Parathyroid adenoma (tissue), 2 donors: ENCODE measurements around the gene RBP4.

ENCODE experiments used
- H2AFZ ChIP-seq: fragments of 300-600 bp; sonication (generic); one replicate; pipeline ENCODE4 v1.7.0; 2017; ENCODE audit warnings: antibody characterized with exemption, mild to moderate bottlenecking
- H3K27ac ChIP-seq: fragments of 300-600 bp; sonication (generic); one replicate; pipeline ENCODE4 v1.7.0; 2017
- H3K27me3 ChIP-seq: fragments of 300-600 bp; sonication (generic); one replicate; pipeline ENCODE4 v1.7.0; 2017; ENCODE audit warnings: low read length; ENCODE audit not compliant: control insufficient read depth, insufficient read depth
- H3K36me3 ChIP-seq: fragments of 300-600 bp; sonication (generic); one replicate; pipeline ENCODE4 v1.7.0; 2017; ENCODE audit warnings: low read length; ENCODE audit not compliant: control insufficient read depth, insufficient read depth
- H3K4me1 ChIP-seq: fragments of 300-600 bp; sonication (generic); one replicate; pipeline ENCODE4 v1.7.0; 2017; ENCODE audit warnings: control low read depth
- H3K4me2 ChIP-seq: fragments of 300-600 bp; sonication (generic); one replicate; pipeline ENCODE4 v1.7.0; 2017; ENCODE audit warnings: low read length
- H3K4me3 ChIP-seq: fragments of 300-600 bp; sonication (generic); one replicate; pipeline ENCODE4 v1.7.0; 2017; ENCODE audit warnings: low read depth, low read length
- H3K79me2 ChIP-seq: fragments of 300-600 bp; sonication (generic); one replicate; pipeline ENCODE4 v1.7.0; 2017; ENCODE audit warnings: control low read depth
- H3K9ac ChIP-seq: fragments of 300-600 bp; sonication (generic); one replicate; pipeline ENCODE4 v1.7.0; 2017; ENCODE audit warnings: mild to moderate bottlenecking
- H3K9me3 ChIP-seq: fragments of 300-600 bp; sonication (generic); one replicate; pipeline ENCODE4 v1.7.0; 2017; ENCODE audit warnings: low read length; ENCODE audit not compliant: control insufficient read depth
- TF ChIP-seq, protein P1 (sequence below): fragments of 300-600 bp; sonication (generic); IDR thresholded peaks from one replicate; pipeline ENCODE4 v1.7.0; 2017; ENCODE audit warnings: antibody characterized with exemption, mild to moderate bottlenecking
- donor health status: primary hyperparathyroidism.

The RBP4 gene

DNA sequence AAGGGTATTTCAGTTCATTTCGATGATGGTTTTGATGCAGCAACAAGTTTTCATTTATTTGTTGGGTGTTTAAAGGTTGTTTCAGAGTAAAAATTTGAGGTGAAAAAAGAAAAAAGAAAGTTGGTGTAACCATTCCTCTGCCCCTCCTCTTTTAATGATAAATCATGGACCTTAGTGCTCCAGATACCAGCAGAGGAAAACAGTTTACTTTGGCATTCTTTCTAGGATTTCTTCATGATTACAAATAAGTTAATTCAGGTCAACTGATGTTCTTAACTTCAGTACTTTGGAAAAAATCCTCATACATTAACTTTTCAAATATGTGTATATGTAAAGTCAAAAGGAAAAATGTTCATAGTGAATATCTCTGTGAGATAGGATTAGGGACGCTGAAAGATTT is 2.0 kb upstream of the RBP4 start:
- Histone ChIP-seq H3K9ac (no peak overlapping the region), H3K9me3 (no peaks in the 10 kb centered on the region), H3K36me3 (no peaks in the 10 kb centered on the region), H3K79me2 (no peaks in the 10 kb centered on the region), H3K4me2 (no peak overlapping the region), H3K4me3 (no peak overlapping the region), H3K27ac (no peak overlapping the region), H3K27me3 (no peaks in the 10 kb centered on the region), H2AFZ (no peak overlapping the region), H3K4me1 (no peaks in the 10 kb centered on the region)
- TF ChIP-seq, protein P1, sequence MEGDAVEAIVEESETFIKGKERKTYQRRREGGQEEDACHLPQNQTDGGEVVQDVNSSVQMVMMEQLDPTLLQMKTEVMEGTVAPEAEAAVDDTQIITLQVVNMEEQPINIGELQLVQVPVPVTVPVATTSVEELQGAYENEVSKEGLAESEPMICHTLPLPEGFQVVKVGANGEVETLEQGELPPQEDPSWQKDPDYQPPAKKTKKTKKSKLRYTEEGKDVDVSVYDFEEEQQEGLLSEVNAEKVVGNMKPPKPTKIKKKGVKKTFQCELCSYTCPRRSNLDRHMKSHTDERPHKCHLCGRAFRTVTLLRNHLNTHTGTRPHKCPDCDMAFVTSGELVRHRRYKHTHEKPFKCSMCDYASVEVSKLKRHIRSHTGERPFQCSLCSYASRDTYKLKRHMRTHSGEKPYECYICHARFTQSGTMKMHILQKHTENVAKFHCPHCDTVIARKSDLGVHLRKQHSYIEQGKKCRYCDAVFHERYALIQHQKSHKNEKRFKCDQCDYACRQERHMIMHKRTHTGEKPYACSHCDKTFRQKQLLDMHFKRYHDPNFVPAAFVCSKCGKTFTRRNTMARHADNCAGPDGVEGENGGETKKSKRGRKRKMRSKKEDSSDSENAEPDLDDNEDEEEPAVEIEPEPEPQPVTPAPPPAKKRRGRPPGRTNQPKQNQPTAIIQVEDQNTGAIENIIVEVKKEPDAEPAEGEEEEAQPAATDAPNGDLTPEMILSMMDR = no peak

DNA sequence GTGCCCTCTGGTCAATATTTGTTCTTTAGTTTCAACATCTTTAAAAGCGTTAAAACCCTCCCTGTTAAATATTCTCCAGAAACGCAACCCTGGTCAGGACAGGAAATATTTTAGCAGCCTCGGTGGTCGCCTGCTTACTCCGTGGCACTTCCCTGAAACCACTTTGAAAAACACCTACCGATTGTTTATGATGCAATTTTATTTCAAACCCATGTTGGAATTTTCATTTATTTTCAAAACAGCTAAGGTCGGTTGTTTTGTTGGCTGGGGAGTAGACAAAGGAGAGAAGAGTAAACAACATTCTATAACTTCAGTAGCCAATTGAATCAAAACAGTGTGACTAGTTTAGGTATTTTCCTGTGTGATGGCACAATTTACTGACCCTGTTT is 733 bp upstream of the RBP4 start:
- no peak overlapping the region for H3K4me2 ChIP-seq
- no peaks in the 10 kb centered on the region for H3K27me3 ChIP-seq
- H2AFZ ChIP-seq = no peak overlapping the region
- H3K36me3 ChIP-seq = no peaks in the 10 kb centered on the region
- no peak overlapping the region for H3K27ac ChIP-seq
- H3K79me2 ChIP-seq = no peaks in the 10 kb centered on the region
- H3K4me3 ChIP-seq = no peak overlapping the region
- H3K9ac ChIP-seq = no peak overlapping the region
- H3K9me3 ChIP-seq = no peaks in the 10 kb centered on the region
- H3K4me1 ChIP-seq = no peaks in the 10 kb centered on the region
- TF ChIP-seq, protein P1 = no peak

DNA sequence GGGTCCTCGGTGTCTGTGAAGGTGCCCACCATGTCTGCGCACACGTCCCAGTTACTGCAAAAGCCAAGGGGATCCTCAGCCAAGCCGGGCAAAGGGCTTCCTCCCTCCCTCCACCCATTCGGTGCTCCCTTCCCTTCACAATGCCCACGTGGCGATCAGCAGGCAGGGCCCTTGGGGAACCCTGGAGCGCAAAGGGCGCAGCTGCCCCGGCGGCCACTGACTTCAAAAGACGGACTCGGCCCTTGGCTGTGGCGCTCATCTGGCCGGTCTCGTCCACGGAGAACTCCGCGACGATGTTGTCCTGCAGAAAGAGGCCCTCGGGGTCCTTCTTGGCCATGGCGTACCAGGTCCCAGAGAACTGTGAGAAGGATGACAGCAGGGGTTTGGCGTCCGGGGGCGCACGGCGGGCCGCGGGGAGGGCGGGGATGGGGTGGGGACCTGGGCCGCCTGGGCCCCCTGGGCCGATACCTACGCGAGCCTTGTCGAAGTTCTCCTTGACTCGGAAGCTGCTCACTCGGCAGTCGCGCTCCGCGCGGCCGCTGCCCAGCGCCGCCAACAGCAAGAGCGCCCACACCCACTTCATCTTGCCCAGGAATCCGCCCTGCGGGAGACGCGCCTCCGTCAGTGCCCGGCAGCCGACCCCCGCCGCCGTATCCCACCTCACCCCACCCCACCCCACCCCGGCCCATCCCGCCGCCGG is 439 bp downstream of the RBP4 start:
- no peaks in the 10 kb centered on the region for H3K27me3 ChIP-seq
- H3K27ac ChIP-seq = no peak overlapping the region
- TF ChIP-seq, protein P1 = no peak
- H3K36me3 ChIP-seq = no peaks in the 10 kb centered on the region
- H3K4me3 ChIP-seq = no peak overlapping the region
- H3K4me1 ChIP-seq = no peaks in the 10 kb centered on the region
- peak overlapping the region; percentile 22 for H3K4me2 ChIP-seq
- H3K9me3 ChIP-seq = no peaks in the 10 kb centered on the region
- H3K9ac ChIP-seq = no peak overlapping the region
- no peaks in the 10 kb centered on the region for H3K79me2 ChIP-seq
- no peak overlapping the region for H2AFZ ChIP-seq

DNA sequence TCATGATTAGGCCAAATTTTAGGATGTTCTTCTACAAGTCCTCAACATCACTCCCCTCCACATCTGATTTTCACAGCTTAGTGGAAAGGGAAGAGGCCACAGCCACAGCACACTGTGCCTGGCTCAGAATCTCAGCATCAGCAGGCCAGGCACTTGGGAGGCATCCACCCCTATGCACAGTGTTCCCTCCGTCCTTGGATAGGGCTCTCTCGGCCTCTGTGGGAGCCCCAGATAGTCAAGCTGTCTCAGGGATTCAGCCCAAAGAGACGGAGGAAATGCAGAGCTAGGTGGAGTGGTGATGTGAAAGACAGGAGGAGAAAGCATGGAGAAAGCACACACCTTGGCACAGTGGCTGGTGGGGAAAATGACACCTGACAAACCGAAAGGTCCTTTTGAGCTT is 1.3 kb downstream of the RBP4 start:
- H3K9ac ChIP-seq = no peak overlapping the region
- H3K9me3 ChIP-seq = no peaks in the 10 kb centered on the region
- no peak overlapping the region for H3K4me2 ChIP-seq
- H2AFZ ChIP-seq = no peak overlapping the region
- no peaks in the 10 kb centered on the region for H3K36me3 ChIP-seq
- no peak overlapping the region for H3K27ac ChIP-seq
- H3K4me1 ChIP-seq = no peaks in the 10 kb centered on the region
- TF ChIP-seq, protein P1 = no peak
- H3K4me3 ChIP-seq = no peak overlapping the region
- H3K27me3 ChIP-seq = no peaks in the 10 kb centered on the region
- no peaks in the 10 kb centered on the region for H3K79me2 ChIP-seq

DNA sequence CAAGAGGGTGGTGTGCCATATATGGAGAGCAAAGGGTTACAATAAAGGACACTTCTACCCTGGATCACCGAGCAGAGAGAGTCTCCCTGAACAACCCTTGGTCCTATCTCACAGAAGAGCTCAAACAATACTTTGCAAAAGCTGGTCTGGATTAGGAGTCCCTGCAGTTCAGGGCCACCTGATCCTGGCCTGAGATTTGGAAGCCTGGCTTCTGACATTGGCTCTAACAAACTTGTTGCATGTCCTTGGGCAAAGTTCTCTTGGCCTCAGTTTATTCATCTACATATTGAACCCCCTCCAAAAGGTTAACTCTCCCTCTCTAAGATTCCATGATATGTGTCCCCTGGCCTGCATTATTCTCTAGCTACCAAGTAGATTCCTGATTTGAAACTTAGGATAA is 1.7 kb downstream of the RBP4 start:
- no peak overlapping the region for H3K27ac ChIP-seq
- no peaks in the 10 kb centered on the region for H3K4me1 ChIP-seq
- no peaks in the 10 kb centered on the region for H3K27me3 ChIP-seq
- no peaks in the 10 kb centered on the region for H3K36me3 ChIP-seq
- TF ChIP-seq, protein P1 = no peak
- H3K9me3 ChIP-seq = no peaks in the 10 kb centered on the region
- H3K4me3 ChIP-seq = no peak overlapping the region
- no peaks in the 10 kb centered on the region for H3K79me2 ChIP-seq
- H3K9ac ChIP-seq = no peak overlapping the region
- H2AFZ ChIP-seq = no peak overlapping the region
- no peak overlapping the region for H3K4me2 ChIP-seq
